Tibial nerve (tissue), 4 donors: ENCODE results near the gene PDGFA. TPM values are rescaled to one million over a fixed set of nuclear protein-coding genes. Genes with fewer than 3 reads are reported as not detected.

Source experiments
- DNase-seq, 2 donors: peaks; one replicate each; pipeline ENCODE4 v3.0.0-alpha.2; 2019; ENCODE audit warnings: low spot score in 2 of 2
- H3K27ac ChIP-seq, 4 donors: fragments of 200-600 bp; sonication (generic) in 3 of 4; one replicate each; pipeline ENCODE4 v1.5.1; 2017 to 2019; ENCODE audit warnings: mild to moderate bottlenecking in 1 of 4
- H3K27me3 ChIP-seq, 2 donors: fragments of 200-600 bp; sonication (generic) in 1 of 2; one replicate each; pipeline versions ENCODE4 v1.5.1 to v1.6.0; 2017 to 2019
- H3K36me3 ChIP-seq, 3 donors: fragments of 200-600 bp; sonication (generic); one replicate each; pipeline ENCODE4 v1.5.1; 2018 to 2019
- H3K4me1 ChIP-seq, 4 donors: fragments of 200-600 bp; sonication (generic) in 3 of 4; one replicate each; pipeline ENCODE4 v1.5.1; 2017 to 2019
- H3K4me3 ChIP-seq, 4 donors: fragments of 200-600 bp; sonication (generic) in 3 of 4; one replicate each; pipeline ENCODE4 v1.5.1; 2017 to 2019; ENCODE audit warnings: mild to moderate bottlenecking in 1 of 4, moderate library complexity in 1 of 4
- H3K9me3 ChIP-seq, 4 donors: fragments of 200-600 bp; sonication (generic) in 3 of 4; one replicate each; pipeline ENCODE4 v1.5.1; 2017 to 2019
- CTCF ChIP-seq, 5 experiments: fragments of 200-600 bp in 3 of 5; fragments of 450-650 bp in 2 of 5; sonication (generic) in 3 of 5; IDR thresholded peaks; one replicate each; pipeline ENCODE4 v1.5.1; 2016 to 2019; ENCODE audit warnings: antibody characterized with exemption in 5 of 5, mild to moderate bottlenecking in 3 of 5, moderate library complexity in 2 of 5
- EP300 ChIP-seq, 2 donors: sonication (generic); formaldehyde crosslinking; IDR thresholded peaks; one replicate each; pipeline ENCODE4 v1.6.1; 2017; ENCODE audit warnings: antibody characterized with exemption in 2 of 2, mild to moderate bottlenecking in 1 of 2
- POLR2A ChIP-seq, 2 donors: fragments of 450-650 bp; IDR thresholded peaks; one replicate each; pipeline ENCODE4 v1.6.1; 2017; ENCODE audit warnings: antibody characterized with exemption in 2 of 2, mild to moderate bottlenecking in 2 of 2, moderate library complexity in 2 of 2
- WGBS, 2 donors: methylation state at CpG; one replicate each; pipeline ENCODE4 v1.1.5; 2018; 5-methylcytosine and 5-hydroxymethylcytosine counted together
- total RNA-seq, 4 donors: library from RNA; depleted of rRNA; stranded (reverse); fragments of >200 nt; gene quantifications; one replicate each; pipeline ENCODE4 v1.1.0, GENCODE V29; 2016

The PDGFA gene
- total RNA-seq, 4 donors from 2014 or later: 33.4 to 84.1 (median 40.6) TPM

DNA sequence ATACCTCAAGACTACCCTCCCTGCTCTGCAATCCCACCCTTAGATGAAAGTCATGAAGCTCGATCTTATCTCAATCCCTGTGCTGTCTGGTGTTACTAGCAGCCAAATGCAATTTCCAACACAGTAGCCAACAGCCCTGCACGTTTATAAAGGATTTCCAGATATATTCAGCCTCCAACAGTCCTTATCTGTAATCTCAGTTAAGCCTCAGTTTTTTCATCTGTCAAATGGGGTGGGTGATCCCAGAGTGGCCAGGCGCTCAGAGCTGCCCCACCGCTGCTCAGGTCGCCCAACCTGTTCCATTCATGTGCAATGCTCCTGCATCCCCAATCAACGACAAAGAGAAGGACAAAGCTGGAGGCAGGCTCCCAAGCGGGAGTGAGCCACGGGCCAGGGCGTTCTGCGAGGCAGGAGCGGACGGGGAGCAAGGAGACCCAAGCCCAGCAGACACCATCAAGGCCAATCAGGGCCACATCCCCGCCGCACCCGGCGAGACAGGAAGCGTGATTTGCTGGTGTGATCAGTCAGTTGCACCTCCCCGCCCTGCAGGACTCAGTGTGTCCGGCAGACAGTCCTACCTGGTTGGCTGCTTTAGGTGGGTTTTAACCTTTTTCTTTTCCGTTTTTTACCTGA is 19.7 kb downstream of the PDGFA start:
- Histone ChIP-seq H3K4me1 (peaks cover 0 to 31% (median 18%) of the 10 kb centered on the region in 4 donors), H3K9me3 (peaks cover 0 to 2% (median 0%) of the 10 kb centered on the region in 4 donors), H3K27me3 (no peaks in the 10 kb centered on the region), H3K36me3 (peaks cover 0 to 64% (median 0%) of the 10 kb centered on the region in 3 donors), H3K27ac (no peak overlapping the region), H3K4me3 (no peak overlapping the region)
- TF ChIP-seq POLR2A (IDR thresholded peaks at IDR 0.05) (no peak), CTCF (IDR thresholded peaks at IDR 0.05) (no peak), EP300 (IDR thresholded peaks at IDR 0.05) (no peak)
- no peak for DNase-seq
- WGBS, 2 donors: 91 to 96% methylated on average over 20 of the region's 20 CpGs

DNA sequence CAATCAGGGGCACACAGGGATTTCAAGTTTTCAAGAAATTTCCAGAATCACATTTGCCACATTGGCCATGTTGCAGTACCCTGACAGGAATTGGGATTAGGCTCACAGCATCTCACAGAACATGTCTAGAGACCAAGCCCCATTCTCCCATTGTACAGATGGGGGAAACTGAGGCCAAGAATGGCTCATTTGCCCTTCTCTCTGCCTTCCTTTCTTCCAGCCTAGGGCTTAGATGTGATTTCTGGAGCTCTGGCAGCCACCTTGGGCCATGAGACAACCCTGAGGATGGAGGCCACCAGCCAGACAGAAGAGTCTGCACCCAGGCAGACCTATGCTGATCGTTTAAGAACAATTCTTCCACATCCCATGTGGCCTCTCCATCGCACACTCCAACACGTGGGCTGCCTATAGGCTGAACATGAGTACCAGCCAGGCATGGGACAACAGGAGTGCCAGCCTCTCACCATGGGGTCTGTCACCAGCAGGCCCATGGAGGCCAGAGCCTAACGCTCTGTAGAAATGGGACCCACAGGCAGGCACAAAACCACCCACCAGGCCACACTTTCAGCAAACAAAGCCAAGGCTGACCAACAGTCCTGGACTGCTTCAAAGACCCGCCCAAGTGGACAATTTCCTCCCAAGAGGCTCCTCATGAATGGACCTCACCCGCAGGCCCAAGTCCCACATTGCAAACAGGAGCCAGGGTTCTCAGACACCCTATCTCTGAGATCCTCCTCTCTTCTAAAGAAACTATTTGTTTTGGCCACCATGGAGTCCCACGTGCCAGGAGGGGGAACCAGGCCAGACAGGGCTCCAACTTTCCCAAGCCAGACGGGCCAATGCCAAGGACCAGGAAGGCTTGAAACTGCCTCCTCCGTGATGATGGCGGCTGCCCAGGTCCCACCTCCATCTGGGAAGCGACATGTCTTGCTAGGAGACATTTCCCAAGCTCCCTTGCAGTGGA is 20.7 kb downstream of the PDGFA start:
- Histone ChIP-seq H3K4me3 (no peak overlapping the region), H3K9me3 (peaks cover 0 to 2% (median 0%) of the 10 kb centered on the region in 4 donors), H3K4me1 (peaks cover 0 to 25% (median 12%) of the 10 kb centered on the region in 4 donors), H3K27ac (peak overlapping the region in 1 of 4 donors; percentile 35), H3K36me3 (peaks cover 0 to 64% (median 0%) of the 10 kb centered on the region in 3 donors), H3K27me3 (no peaks in the 10 kb centered on the region)
- 86 to 88% methylated on average over 11 of the region's 11 CpGs for WGBS, 2 donors
- no peak for DNase-seq
- TF ChIP-seq EP300 (IDR thresholded peaks at IDR 0.05) (no peak), POLR2A (IDR thresholded peaks at IDR 0.05) (no peak), CTCF (IDR thresholded peaks at IDR 0.05) (no peak)

- peaks cover 0 to 16% (median 4%) of the 10 kb centered on the region in 4 donors for H3K4me1 ChIP-seq
- peak overlapping the region in 1 of 4 donors; percentile 35 for H3K27ac ChIP-seq
- no peak overlapping the region for H3K4me3 ChIP-seq
- WGBS, 2 donors: 61 to 62% methylated on average over 21 of the region's 21 CpGs
- H3K36me3 ChIP-seq: peaks cover 0 to 64% (median 0%) of the 10 kb centered on the region in 3 donors
- no peaks in the 10 kb centered on the region for H3K27me3 ChIP-seq
- TF ChIP-seq CTCF (IDR thresholded peaks at IDR 0.05) (no peak), POLR2A (IDR thresholded peaks at IDR 0.05) (no peak), EP300 (IDR thresholded peaks at IDR 0.05) (no peak)
- peaks cover 0 to 2% (median 0%) of the 10 kb centered on the region in 4 donors for H3K9me3 ChIP-seq
- DNase-seq: no peak
Observed at GRCh38 chr7:497946-498655, 21.5 kb downstream of the PDGFA start.

DNA sequence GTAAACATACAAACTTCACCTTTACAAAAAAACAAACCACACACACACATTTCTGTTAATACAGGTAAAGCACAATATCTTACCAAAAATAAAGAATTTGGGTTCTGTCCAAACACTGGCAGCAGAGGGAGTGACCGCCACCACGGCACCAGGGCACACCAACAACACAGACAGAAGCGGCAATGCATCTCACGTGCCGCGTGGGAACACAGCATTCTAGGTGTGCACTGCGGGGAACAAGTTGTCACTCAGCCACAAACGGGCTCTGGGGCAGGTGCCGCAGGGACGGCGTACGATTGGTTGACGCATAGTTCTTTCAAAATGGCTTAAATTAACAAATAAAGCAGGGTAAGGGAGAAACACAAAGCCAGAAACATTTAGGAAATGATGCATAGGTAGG is 22.3 kb downstream of the PDGFA start:
- WGBS, 2 donors: 90 to 94% methylated on average over 13 of the region's 13 CpGs

More for the DNA sequence above, 22.3 kb downstream of the PDGFA start:
- Histone ChIP-seq H3K4me3 (no peak overlapping the region), H3K9me3 (peaks cover 0 to 2% (median 0%) of the 10 kb centered on the region in 4 donors), H3K27me3 (no peaks in the 10 kb centered on the region), H3K36me3 (peaks cover 0 to 62% (median 0%) of the 10 kb centered on the region in 3 donors), H3K4me1 (peaks cover 0 to 18% (median 1%) of the 10 kb centered on the region in 4 donors), H3K27ac (no peak overlapping the region)
- DNase-seq: no peak
- no peak for TF ChIP-seq CTCF (IDR thresholded peaks at IDR 0.05)
- TF ChIP-seq EP300 (IDR thresholded peaks at IDR 0.05): no peak
- no peak for TF ChIP-seq POLR2A (IDR thresholded peaks at IDR 0.05)
